Keratinocyte (primary cell): ENCODE results near the gene IRF1. TPM values are rescaled to one million over a fixed set of nuclear protein-coding genes. Genes with fewer than 3 reads are reported as not detected.

ENCODE experiments used
- DNase-seq: peaks from one replicate; pipeline ENCODE4 v3.0.0-alpha.2; 2011; ENCODE audit warnings: low read depth, missing footprints, low spot score
- FAIRE-seq: peaks from 2 replicates; lab custom pipeline; 2011; peaks lifted over from hg19 to GRCh38; lab: Jason Lieb, UNC
- H2AFZ ChIP-seq: 2 replicates; pipeline ENCODE4 v1.6.0; 2012; ENCODE audit warnings: low read length, control low read depth, inconsistent platforms; ENCODE audit not compliant: control insufficient read depth
- H3K27ac ChIP-seq: 2 replicates; pipeline ENCODE4 v1.5.1; 2011; ENCODE audit warnings: low read length; ENCODE audit not compliant: control insufficient read depth, insufficient read depth
- H3K27me3 ChIP-seq: 3 replicates; pipeline ENCODE4 v1.6.0; 2011; ENCODE audit warnings: low read length; ENCODE audit not compliant: control insufficient read depth, insufficient read depth; ENCODE audit errors: extremely low read depth
- H3K36me3 ChIP-seq, 2 experiments: 2 replicates in 1 of 2; 3 replicates in 1 of 2; pipeline ENCODE4 v1.5.1; 2011; ENCODE audit warnings: low read length in 2 of 2, mild to moderate bottlenecking in 1 of 2; ENCODE audit not compliant: control insufficient read depth in 2 of 2, insufficient read depth in 2 of 2; ENCODE audit errors: extremely low read depth in 1 of 2
- H3K4me1 ChIP-seq: 3 replicates; pipeline ENCODE4 v1.5.1; 2011; ENCODE audit warnings: low read length; ENCODE audit not compliant: control insufficient read depth, insufficient read depth; ENCODE audit errors: extremely low read depth
- H3K4me2 ChIP-seq: 3 replicates; pipeline ENCODE4 v1.6.0; 2011; ENCODE audit warnings: low read depth, low read length; ENCODE audit not compliant: control insufficient read depth, insufficient read depth; ENCODE audit errors: extremely low read depth
- H3K4me3 ChIP-seq, 3 experiments: fragments of 200-600 bp in 1 of 3; sonication (generic) in 1 of 3; 2 replicates in 2 of 3; 3 replicates in 1 of 3; pipeline ENCODE4 v1.5.1; 2011 to 2016; ENCODE audit warnings: low read length in 3 of 3, mild to moderate bottlenecking in 3 of 3, control low read depth in 2 of 3, inconsistent platforms in 1 of 3, low read depth in 1 of 3, mixed read lengths in 1 of 3, mixed run types in 1 of 3, moderate library complexity in 1 of 3; ENCODE audit not compliant: control insufficient read depth in 2 of 3, insufficient read depth in 2 of 3; ENCODE audit errors: extremely low read depth in 1 of 3
- H3K79me2 ChIP-seq: 2 replicates; pipeline ENCODE4 v1.6.0; 2012; ENCODE audit warnings: low read length; ENCODE audit not compliant: control insufficient read depth, insufficient read depth
- H3K9ac ChIP-seq: 3 replicates; pipeline ENCODE4 v1.6.0; 2011; ENCODE audit warnings: low read length; ENCODE audit not compliant: control insufficient read depth, insufficient read depth; ENCODE audit errors: extremely low read depth
- H3K9me1 ChIP-seq: 3 replicates; pipeline ENCODE4 v1.6.0; 2011; ENCODE audit warnings: low read length; ENCODE audit not compliant: control insufficient read depth, insufficient read depth; ENCODE audit errors: extremely low read depth
- H3K9me3 ChIP-seq: 2 replicates; pipeline ENCODE4 v1.5.1; 2012; ENCODE audit warnings: low read depth, low read length; ENCODE audit not compliant: control insufficient read depth
- H4K20me1 ChIP-seq: 3 replicates; pipeline ENCODE4 v1.6.0; 2011; ENCODE audit warnings: low read length; ENCODE audit not compliant: control insufficient read depth, insufficient read depth; ENCODE audit errors: extremely low read depth
- EZH2 ChIP-seq: IDR thresholded peaks from one replicate; pipeline ENCODE4 v1.6.1; 2012; ENCODE audit warnings: inconsistent platforms, mild to moderate bottlenecking, low read length, moderate library complexity
- dilution Hi-C: fragments of 300-500 bp; cut with MboI; formaldehyde crosslinking; loops from one replicate; pipeline ENCODE4 v1.7.0; 2020; ENCODE audit warnings: low sequenced_read_pairs; ENCODE audit not compliant: extremely low pct_ligation_motif_present
- polyA plus RNA-seq, 5 experiments: library from polyadenylated mRNA; depleted of rRNA in 3 of 5; stranded (reverse) in 3 of 5; stranded (forward) in 1 of 5; unstranded in 1 of 5; fragments of >200 nt; gene quantifications; 1 replicate in 1 of 5; 2 replicates in 3 of 5; 3 replicates in 1 of 5; pipeline versions ENCODE4 v1.2.1 to v1.2.3, GENCODE V29; 2011 to 2012; ENCODE audit warnings: missing spikeins in 2 of 5, low read depth in 1 of 5, low replicate concordance in 1 of 5
- TF ChIP-seq, protein P1 (sequence below), 3 experiments: IDR thresholded peaks in 1 of 3; conservative IDR thresholded peaks in 1 of 3; optimal IDR thresholded peaks in 1 of 3; 2 replicates in 2 of 3; 3 replicates in 1 of 3; pipeline versions ENCODE3 to v1.5.1; 2011; ENCODE audit warnings: low read length in 3 of 3, mild to moderate bottlenecking in 3 of 3, moderate library complexity in 2 of 3, control low read depth in 1 of 3, inconsistent platforms in 1 of 3; ENCODE audit not compliant: insufficient read depth in 2 of 3; ENCODE audit errors: extremely low read depth in 1 of 3

Gene IRF1
- polyA plus RNA-seq, 1 donor (not counting 4 experiments of a cell fraction or from before 2014, with no cell fraction given) = 6.2 TPM

DNA sequence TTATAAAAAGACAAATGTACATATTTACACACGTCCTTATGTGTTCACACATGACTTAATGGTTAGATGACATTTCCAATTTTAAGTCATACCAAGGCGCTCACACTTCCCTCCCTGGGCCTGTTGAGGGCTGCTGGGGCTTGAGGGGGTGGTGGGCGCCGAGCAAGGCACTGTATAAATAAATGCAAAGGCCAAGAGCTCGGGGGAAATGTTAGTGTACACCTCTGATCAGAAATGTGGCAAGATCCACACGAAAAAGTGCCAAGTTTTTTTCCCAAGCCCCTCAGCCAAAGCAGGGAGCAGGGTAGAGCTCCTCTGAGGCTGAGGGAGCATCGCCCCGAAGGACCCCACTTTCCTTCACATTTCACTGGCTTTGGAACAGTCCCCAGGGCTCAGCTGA, 7.5 kb downstream of the IRF1 start:
- FAIRE-seq = no peak

DNA sequence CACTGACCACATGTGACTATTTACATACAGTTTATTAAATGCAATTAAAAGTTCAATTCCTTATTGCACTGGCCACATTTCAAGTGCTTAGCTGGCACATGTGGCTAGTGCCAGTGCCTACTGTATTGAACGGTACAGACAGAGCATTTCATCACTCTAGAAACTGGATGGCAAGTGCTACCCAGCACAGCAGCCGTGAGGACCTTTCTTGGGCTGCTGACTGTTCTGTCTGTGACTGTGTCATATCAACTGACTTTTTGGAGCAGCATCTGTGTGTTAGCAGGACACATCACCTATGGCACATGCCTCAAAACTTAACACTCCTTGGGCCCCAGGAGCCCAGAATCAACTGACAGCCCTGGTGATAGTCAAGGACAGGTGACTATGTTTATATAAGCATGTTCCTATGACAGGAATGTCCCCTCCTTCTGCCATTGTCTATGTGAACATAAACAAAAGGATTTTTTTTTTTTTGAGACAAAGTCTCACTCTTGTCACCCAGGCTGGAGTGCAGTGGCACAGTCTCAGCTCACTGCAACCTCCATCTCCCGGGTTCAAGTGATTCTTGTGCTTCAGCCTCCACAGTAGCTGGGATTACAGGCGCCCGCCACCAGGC, 8.9 kb downstream of the IRF1 start:
- Histone ChIP-seq H4K20me1 (no peaks in the 10 kb centered on the region), H3K27me3 (no peaks in the 10 kb centered on the region), H3K9me3 (no peaks in the 10 kb centered on the region), H3K9ac (no peak overlapping the region), H3K27ac (no peak overlapping the region), H3K79me2 (no peaks in the 10 kb centered on the region), H3K4me2 (no peak overlapping the region), H2AFZ (no peak overlapping the region), H3K9me1 (peaks cover 5% of the 10 kb centered on the region), H3K36me3 (peaks cover 18 to 26% of the 10 kb centered on the region in 2 experiments), H3K4me3 (no peak overlapping the region), H3K4me1 (peaks cover 29% of the 10 kb centered on the region)
- DNase-seq (no peak), FAIRE-seq (no peak)
- dilution Hi-C loops = no loop called here
- no peak for TF ChIP-seq EZH2
- TF ChIP-seq, protein P1, sequence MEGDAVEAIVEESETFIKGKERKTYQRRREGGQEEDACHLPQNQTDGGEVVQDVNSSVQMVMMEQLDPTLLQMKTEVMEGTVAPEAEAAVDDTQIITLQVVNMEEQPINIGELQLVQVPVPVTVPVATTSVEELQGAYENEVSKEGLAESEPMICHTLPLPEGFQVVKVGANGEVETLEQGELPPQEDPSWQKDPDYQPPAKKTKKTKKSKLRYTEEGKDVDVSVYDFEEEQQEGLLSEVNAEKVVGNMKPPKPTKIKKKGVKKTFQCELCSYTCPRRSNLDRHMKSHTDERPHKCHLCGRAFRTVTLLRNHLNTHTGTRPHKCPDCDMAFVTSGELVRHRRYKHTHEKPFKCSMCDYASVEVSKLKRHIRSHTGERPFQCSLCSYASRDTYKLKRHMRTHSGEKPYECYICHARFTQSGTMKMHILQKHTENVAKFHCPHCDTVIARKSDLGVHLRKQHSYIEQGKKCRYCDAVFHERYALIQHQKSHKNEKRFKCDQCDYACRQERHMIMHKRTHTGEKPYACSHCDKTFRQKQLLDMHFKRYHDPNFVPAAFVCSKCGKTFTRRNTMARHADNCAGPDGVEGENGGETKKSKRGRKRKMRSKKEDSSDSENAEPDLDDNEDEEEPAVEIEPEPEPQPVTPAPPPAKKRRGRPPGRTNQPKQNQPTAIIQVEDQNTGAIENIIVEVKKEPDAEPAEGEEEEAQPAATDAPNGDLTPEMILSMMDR (optimal IDR thresholded peaks at IDR 0.05 in 1 of 3, IDR thresholded peaks at IDR 0.05 in 1 of 3, conservative IDR thresholded peaks at IDR 0.05 in 1 of 3; ENCODE audit: extremely low read depth in 1 of 3, insufficient read depth in 2 of 3, low read length in 3 of 3) = no peak

More for the DNA sequence above, 7.5 kb downstream of the IRF1 start:
- no peaks in the 10 kb centered on the region for H4K20me1 ChIP-seq
- TF ChIP-seq EZH2 = no peak
- TF ChIP-seq, protein P1 (optimal IDR thresholded peaks at IDR 0.05 in 1 of 3, IDR thresholded peaks at IDR 0.05 in 1 of 3, conservative IDR thresholded peaks at IDR 0.05 in 1 of 3; ENCODE audit: extremely low read depth in 1 of 3, insufficient read depth in 2 of 3, low read length in 3 of 3) = no peak
- no peak overlapping the region for H3K9ac ChIP-seq
- H2AFZ ChIP-seq = no peak overlapping the region
- H3K9me1 ChIP-seq = peaks cover 5% of the 10 kb centered on the region
- H3K27me3 ChIP-seq = no peaks in the 10 kb centered on the region
- DNase-seq = no peak
- peaks cover 23% of the 10 kb centered on the region for H3K4me1 ChIP-seq
- no peak overlapping the region for H3K27ac ChIP-seq
- H3K4me3 ChIP-seq = no peak overlapping the region
- peaks cover 2% of the 10 kb centered on the region for H3K79me2 ChIP-seq
- no peak overlapping the region for H3K4me2 ChIP-seq
- dilution Hi-C loops = no loop called here
- peaks cover 23 to 32% of the 10 kb centered on the region in 2 experiments for H3K36me3 ChIP-seq
- H3K9me3 ChIP-seq = no peaks in the 10 kb centered on the region
